HG02678 (cell line): ENCODE results near the gene GNAI3.

Experiments
- ATAC-seq: cut with Tn5 transposase; IDR thresholded peaks from one replicate; pipeline ENCODE4 v1.9.1; 2021; ENCODE audit warnings: mild to moderate bottlenecking, moderate library complexity; ENCODE audit not compliant: unreplicated experiment

Gene GNAI3

DNA sequence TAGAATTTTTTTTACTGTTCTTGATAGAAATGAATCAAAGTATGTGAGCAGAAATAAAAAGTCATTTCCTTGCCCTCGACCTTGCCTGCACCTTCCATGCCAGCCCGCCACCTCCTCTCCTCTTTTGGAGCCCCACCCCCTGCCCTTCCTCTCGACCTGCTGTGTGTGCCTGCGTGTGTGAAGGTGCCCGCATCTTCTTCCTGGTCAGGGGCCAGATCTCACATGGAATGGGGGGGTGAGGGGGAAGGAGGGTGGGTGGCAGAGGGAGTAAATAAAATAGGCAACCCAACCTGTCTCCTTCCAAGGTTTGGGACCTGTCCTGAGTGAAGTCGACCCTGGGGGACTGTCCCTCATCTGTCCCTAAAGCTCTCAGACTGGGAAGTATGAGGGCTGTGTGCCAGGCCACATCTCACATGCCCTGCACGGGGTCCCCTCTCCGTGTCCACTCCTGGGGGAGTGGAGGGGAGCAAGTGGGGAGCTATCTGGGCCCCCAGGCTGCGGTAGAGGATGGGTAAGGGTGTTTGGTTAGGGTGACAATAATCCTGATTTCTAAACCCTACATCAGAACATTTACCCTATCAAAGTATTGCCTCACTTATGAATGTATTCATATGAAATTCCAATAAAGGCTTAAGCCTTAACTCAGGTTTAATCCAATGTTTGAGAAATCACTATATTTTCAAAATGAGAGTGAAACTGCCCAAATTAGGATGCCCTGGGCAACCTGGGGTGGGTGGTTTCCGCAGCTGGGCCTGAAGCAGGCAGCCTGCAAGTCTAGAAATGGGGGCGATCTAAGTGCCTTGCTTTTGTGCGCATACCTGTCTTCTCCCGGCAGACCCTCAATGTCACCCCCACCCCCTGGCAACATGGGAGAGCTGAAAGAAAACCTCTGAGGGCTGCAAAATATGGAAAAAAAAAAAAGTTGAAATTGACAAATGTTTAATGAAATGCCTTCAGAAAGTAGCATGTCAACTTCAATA, 86.6 kb downstream of the GNAI3 start:
- no peak for ATAC-seq

DNA sequence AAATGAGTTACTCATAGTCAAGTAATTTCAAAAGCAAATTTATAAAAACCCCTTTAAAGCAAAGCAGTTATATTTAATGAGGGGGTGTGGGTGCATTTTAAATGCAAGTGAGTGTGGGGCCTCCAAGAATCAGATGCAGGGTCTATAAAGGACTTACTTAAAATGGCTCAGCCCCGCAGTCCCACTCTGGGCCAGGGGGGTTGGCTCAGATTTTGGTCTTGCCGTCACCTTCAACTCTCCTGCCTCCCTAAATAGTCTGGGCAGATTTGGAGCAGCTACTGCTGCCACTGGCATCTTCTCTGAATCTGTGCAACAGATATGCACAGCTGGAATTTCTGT, 87.4 kb downstream of the GNAI3 start:
- no peak for ATAC-seq

DNA sequence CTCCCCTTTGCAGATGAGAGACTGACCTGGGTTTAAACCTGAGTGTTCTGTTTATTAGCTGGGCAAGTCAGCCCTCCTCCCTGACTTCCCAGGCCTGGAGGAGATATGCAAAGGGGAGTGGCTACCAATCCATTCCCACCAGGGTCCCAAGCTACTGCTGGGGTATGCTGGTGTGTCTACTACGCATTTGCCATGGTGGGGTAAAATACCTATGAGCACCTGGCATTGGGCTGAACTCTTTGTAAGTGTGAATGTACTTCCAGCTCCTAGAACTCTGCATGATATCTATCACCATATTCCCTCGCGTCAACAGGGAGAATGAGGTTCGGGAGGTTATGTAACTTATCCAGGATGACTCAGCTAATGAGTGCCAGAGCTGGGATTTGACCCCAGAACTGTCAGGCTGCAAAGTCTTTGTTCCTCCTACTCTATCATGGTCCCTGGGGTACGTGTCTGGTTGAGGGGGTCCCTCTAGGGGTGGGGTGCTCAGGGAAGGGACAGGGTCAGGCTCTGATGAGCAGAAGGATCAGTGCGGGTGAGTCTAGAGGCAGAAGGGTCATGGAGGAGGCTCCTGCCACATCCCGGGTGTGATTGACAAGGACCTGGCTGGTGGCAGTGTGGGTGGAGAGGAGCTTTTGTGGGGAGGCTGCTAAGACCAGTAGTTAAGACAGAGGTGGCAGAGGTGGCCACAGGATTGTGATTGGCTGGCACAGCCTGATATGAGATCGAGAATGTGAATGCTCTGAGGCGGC, 88.0 kb downstream of the GNAI3 start:
- no peak for ATAC-seq

DNA sequence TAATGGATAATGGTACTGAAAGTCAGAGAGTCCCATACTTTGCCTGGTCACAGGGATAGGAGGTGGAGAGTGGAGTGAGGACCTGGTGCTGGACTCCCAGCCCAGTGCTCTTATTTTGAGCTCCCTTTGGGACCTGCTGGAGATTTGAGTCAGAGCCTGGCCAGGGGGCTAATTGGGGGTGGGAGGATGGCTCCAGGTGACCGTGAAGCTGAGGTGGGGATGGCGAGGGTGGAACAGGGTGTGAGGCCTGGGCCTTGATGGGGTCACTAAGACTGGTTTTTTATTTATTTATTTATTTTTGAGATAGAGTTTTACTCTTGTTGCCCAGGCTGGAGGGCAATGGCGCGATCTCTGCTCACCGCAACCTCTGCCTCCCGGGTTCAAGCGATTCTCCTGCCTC, 89.0 kb downstream of the GNAI3 start:
- ATAC-seq = no peak

DNA sequence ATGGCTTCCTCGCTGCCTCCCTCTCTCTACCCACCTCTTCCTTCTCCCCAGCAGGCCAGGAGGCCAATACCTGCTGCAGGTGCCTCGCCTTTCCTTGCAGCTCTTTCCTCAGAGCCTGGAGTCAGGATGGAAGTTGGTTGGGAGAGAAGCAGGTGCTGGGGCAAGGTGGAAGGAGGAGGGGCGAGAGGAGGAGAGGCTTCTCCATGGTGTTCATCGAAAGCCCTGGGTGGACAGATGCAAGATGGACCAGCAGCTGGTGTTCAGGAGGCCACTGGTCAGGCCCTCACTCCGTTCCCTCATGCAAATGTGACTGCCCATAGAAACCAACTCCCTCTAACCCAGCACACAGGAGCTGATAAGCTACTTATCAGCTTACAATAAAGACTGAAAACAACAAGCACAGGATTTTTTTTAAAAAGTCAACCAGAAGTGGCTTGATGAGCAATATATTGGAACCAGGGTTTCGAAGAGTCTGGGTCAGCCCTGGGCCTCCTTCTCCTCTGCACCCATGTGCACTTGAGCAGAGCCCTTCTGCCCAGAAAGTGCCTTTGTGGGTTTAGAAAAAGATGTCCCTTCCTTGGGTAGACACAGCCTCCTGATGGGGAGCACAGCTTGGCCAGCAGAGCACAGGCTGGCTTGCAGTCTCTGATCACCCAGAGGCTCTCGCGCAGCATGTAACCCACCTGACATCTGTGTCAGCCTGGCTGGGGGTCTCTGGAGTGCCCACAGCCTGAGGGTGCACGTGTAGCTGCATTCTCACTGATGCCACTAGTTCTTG, 90.8 kb downstream of the GNAI3 start:
- ATAC-seq = no peak

DNA sequence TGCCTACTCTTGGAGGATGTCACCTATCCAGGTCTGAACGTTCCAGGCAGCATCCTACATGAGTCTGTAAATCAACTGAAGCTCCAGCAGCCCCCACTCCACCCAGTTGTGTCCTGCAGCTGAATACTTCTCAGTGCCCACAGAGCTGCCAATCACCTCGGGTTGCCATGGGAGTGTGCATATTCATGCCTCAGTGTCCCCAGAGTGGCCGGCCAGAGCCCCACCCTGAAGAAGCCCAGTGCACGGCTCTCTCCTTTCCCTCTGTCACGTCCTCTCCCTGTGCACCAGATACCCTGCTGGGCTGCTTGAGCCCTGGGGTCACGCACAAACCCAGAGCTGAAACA, 91.4 kb downstream of the GNAI3 start:
- no peak for ATAC-seq

- peak; percentile 63 for ATAC-seq
These were observed 92.0 kb downstream of the GNAI3 start for GRCh38 chr1:109640285-109640865.

- no peak for ATAC-seq
These were observed 92.8 kb downstream of the GNAI3 start for GRCh38 chr1:109641078-109641740.

GRCh38 chr1:109641861-109642260, 93.4 kb downstream of the GNAI3 start:
- no peak for ATAC-seq

- no peak for ATAC-seq
These were observed 94.2 kb downstream of the GNAI3 start for GRCh38 chr1:109642626-109643025.

GRCh38 chr1:109643385-109644230, 95.2 kb downstream of the GNAI3 start:
- ATAC-seq = peak; percentile 86

GRCh38 chr1:109644670-109645069, 96.3 kb downstream of the GNAI3 start:
- ATAC-seq = no peak

DNA sequence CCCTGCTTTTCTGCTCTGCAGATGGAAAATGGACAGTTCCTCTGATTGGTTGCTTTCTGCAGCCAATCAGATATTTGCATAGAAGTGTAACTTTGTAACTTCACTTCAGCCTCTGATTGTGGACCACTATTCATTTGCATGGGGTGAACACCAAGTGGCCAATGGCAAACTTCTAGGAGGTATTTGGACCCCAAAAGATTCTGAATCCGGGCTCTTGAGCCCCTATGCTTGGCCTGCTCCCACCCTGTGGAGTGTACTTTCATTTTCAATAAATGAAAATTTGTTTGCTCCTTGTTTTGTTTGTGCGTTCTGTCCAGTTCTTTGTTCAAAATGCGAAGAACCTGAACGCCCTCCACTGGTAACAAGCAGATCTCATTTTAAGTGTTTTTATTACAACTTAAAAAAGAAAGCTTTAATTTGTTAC, 101.1 kb downstream of the GNAI3 start:
- no peak for ATAC-seq

DNA sequence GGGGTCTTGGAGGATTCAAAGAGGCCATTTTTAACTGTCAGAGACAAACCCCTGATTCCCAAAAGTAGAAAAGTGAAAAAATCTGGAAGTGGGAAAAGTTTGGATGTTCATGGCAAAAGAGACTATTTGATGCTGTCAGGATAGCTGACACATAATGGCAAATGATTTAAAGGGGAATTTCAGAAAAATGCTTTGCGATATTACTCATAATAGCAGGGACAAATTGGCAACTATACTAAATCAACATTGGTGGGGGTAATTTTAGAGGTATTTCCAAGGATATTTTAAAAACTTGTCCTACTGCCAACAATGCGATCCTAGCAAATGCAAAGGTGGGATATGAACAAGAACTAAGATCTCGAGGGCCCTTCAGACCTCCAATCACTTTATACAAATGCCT, 102.2 kb downstream of the GNAI3 start:
- no peak for ATAC-seq

GRCh38 chr1:109652402-109652801, 104.0 kb downstream of the GNAI3 start:
- ATAC-seq = no peak

DNA sequence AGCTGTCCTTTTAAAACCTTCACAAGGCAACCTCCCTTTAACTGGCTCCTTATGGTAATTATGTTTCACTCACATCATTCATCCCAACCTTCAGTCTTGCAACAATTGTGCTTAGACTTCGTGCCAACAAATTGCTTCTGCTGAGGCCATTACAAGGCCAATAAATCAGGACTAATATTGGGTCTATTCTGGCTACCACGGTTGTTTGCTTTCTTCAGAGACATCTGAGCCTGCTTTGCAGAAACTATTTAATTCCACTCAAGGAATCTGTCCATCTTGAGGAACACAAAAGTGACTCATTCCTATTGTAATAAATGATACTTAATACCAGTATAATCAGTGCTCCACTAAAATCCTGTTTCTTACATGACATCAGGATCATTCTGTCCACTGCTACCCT, 104.9 kb downstream of the GNAI3 start:
- ATAC-seq = no peak

GRCh38 chr1:109654519-109654918, 106.1 kb downstream of the GNAI3 start:
- no peak for ATAC-seq

DNA sequence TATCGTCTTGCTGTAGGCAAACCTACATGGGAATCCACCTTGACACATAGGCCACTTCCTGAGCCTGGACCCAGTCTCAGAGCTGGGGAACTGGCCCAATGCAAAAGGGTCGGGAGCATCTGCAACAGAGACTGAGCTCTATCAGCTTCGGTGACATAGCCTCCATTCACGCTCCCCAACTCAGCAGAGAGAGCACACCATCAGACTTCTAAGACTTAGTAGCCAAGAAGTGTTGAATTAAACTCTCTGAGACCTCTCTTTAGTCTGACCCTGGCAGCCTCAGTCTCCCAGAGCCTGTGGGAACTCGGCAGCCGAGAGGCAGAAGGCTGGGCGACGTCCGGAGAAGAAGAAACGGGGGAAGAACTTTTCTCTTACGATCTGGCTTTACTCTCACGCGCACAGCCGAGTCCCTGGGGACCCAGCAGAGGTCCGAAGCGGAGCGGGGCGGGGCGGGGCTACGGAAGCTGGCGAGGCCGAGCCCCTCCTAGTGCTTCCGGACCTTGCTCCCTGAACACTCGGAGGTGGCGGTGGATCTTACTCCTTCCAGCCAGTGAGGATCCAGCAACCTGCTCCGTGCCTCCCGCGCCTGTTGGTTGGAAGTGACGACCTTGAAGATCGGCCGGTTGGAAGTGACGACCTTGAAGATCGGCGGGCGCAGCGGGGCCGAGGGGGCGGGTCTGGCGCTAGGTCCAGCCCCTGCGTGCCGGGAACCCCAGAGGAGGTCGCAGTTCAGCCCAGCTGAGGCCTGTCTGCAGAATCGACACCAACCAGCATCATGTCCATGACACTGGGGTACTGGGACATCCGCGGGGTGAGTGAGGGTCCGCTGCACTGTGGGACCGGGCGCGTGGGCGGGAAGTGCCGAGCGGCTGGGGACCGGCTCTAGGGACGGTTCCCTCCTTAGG, 107.5 kb downstream of the GNAI3 start, which contains the start of gene GSTM4:
TSS of gene GSTM4 (plus strand) at position 485 of the 905 bp plus-strand sequence. CDS start at position 776, 291 bp downstream.
- peak; percentile 95 for ATAC-seq
